Esophagus mucosa (tissue), 1 donor: ENCODE measurements around the gene RFTN2. TPM values are rescaled to one million over a fixed set of nuclear protein-coding genes. Genes with fewer than 3 reads are reported as not detected.
"Not testable (repeated sequence)": the region's sequence is repeated elsewhere in the genome, so short reads cannot be mapped to it uniquely, and the experiment has no call there.

Experiments
- ATAC-seq: fragments of 200-7000 bp; cut with Tn5 transposase; one replicate; pipeline ENCODE4 v1.9.1; 2020
- total RNA-seq: library from RNA; stranded (reverse); gene quantifications from one replicate; pipeline ENCODE4 v1.2.4, GENCODE V29; 2023
- donor health status: DM: yes; HTN: yes; CAD: no.

The RFTN2 gene, protein sequence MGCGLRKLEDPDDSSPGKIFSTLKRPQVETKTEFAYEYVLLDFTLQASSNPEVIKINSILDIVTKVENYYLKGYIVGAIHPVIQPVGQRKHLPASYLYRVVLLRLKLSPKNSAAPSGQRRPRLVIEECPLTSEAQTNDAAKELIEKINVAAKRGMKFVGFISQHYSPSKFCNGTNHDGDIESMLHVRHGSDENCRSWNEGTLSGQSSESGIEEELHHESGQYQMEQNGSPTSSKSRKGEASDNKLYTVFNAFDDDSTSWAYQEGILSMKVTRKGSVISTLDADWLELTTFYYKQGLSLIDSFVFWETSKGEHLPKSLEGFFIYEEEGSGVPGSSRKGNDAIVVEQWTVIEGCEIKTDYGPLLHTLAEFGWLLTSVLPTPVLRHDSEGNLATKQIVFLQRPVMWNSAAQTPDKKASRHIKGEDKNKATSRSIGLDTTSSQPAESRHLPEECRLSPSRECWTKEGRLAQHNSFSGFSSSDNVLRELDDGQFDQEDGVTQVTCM
- total RNA-seq: 1.5 TPM

DNA sequence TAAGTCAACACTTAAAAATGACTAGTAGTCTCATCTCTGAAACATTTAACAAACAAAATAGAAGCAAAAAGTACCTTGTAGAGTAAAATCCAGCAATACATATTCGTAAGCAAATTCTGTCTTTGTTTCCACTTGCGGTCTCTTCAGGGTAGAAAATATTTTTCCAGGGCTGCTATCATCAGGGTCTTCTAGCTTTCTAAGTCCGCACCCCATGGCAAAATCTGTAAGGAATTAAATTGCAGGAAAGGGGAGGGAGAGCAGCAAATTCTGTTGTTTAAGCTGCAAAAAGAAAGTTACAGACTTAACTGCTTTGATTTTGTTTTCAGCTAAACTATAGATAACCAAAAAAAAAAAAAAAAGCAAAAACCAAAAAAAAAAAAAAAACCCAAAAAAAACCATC, at the start of gene RFTN2:
TSS of gene RFTN2 (minus strand) at position 342 of the 400 bp plus-strand sequence. CDS start at position 213, 129 bp downstream.
- no peak for ATAC-seq

- no peak for ATAC-seq
Measured at GRCh38 chr2:197717863-197718262, 42.5 kb upstream of the RFTN2 start.

DNA sequence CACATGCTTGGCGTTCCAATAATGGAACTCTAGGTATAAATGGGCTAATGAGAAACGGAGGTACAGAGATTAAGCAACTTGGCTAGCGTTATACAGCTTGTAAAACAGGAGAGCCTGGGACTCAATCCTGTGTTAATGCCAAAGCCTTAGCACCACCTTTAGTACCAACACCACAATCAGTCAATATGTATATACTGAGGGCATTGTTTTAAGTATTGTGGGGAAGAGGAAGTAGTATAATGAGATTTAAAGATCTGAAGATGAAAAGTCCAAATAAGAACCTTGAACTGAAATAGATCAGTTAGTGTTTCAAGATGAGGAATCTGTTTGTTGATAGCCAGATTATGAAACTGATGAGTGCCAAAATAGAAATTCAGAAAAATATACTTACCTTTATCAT, 37.9 kb upstream of the RFTN2 start:
- no peak for ATAC-seq

DNA sequence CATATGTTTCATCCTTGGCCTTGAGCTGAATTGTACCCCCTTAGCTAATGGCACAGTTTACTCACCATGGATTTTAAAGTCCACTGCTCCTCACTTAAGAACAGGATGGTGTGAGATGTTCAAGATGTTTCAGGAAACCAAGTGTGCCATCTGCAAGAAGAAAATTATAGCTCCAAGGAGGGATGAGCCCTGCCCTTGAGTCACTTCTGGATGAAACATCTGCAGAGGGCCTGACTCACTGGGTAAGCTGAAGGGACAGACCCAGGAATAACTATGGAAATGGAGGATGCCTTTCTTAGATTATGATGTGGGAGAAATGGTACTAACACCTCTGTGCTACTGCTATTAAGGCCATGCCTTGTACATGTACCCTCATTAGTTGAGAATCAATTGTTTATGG, 36.2 kb upstream of the RFTN2 start:
- no peak for ATAC-seq

- ATAC-seq: no peak
Measured at GRCh38 chr2:197710424-197711042, 35.1 kb upstream of the RFTN2 start.

DNA sequence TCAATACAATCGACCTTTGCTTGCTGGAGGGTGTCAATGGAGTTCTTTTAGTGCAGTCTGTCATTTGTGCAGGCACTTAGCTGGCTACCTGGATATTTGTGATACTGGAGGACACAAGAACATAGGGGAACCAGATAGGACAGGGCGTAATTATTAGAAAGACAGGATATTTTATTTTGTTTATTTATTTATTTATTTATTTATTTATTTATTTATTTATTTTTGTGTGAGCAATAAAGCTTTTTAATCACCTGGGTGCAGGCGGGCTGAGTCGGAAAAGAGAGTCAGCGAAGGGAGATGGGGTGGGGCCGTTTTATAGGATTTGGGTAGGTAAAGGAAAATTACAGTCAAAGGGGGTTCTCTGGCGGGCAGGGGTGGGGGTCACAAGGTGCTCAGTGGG, 33.8 kb upstream of the RFTN2 start:
- ATAC-seq: not testable (repeated sequence)

- no peak for ATAC-seq
Measured at GRCh38 chr2:197708331-197708730, 32.9 kb upstream of the RFTN2 start.

GRCh38 chr2:197707316-197708213, 32.2 kb upstream of the RFTN2 start:
- ATAC-seq: no peak

GRCh38 chr2:197706839-197707207, 31.4 kb upstream of the RFTN2 start:
- ATAC-seq: no peak

GRCh38 chr2:197705912-197706838, 30.8 kb upstream of the RFTN2 start:
- ATAC-seq: no peak

- peak; percentile 97 for ATAC-seq
Measured at GRCh38 chr2:197705121-197705911, 29.9 kb upstream of the RFTN2 start, which contains the start of gene MARS2. Gene MARS2 (plus strand): TSS chr2:197705369. CDS start chr2:197705406, 37 bp downstream.

- ATAC-seq: peak; percentile 40
Measured at GRCh38 chr2:197704434-197705120, 29.2 kb upstream of the RFTN2 start.

DNA sequence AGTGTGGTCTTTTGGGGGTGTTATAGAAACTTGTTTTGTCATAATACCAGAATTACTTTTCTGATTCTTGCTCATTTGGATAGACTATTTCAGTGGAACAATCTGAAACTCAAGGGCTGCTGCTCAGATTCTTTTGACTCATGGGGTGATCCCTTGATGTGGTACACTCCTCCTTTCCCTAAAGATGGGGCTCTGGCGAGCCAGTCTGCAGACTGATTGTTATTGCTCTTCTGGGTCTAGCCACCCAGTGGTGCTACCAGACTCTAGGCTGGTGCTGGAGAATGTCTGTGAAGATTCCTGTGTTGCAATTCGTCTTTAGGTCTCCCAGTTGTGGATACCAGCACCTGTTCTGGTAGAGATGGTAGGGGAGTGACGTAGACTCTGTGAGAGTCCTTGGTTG, 25.6 kb upstream of the RFTN2 start:
- ATAC-seq: no peak

GRCh38 chr2:197699724-197700123, 24.3 kb upstream of the RFTN2 start:
- not testable (repeated sequence) for ATAC-seq

DNA sequence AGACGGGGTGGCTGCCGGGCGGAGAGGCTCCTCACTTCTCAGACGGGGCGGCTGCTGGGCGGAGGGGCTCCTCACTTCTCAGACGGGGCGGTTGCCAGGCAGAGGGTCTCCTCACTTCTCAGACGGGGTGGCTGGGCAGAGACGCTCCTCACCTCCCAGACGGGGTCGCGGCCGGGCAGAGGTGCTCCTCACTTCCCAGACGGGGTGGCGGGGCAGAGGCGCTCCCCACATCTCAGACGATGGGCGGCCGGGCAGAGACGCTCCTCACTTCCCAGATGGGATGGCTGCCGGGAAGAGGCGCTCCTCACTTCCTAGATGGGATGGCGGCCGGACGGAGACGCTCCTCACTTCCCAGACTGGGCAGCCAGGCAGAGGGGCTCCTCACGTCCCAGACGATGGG, 21.2 kb upstream of the RFTN2 start:
- ATAC-seq: not testable (repeated sequence)

- ATAC-seq: not testable (repeated sequence)
Measured at GRCh38 chr2:197695971-197696370, 20.6 kb upstream of the RFTN2 start.

- not testable (repeated sequence) for ATAC-seq
Measured at GRCh38 chr2:197695206-197695605, 19.8 kb upstream of the RFTN2 start.

GRCh38 chr2:197677483-197677882, 2.1 kb upstream of the RFTN2 start:
- ATAC-seq: no peak

- no peak for ATAC-seq
Measured at GRCh38 chr2:197677056-197677455, 1.7 kb upstream of the RFTN2 start.

GRCh38 chr2:197675711-197676188, 363 bp upstream of the RFTN2 start:
- no peak for ATAC-seq
